ENCODE measurements around the gene KDM4C. TPM values are rescaled to one million over a fixed set of nuclear protein-coding genes. Genes with fewer than 3 reads are reported as not detected.
A peak's percentile ranks its signal among the peaks of the same experiment; 100 is the strongest.

The KDM4C gene
- total and polyA plus RNA-seq, 12 donors, result 6.1 to 18.2 (median 14.6) TPM

GRCh38 chr9:6899274-6899673 lies 141.5 kb downstream of the KDM4C start:
- DNase-seq (no peak), ATAC-seq (no peak)
- WGBS, 2 donors, result 37 to 100% methylated on average over 1 of the region's 1 CpG
- no peak overlapping the region for H3K27ac ChIP-seq
- intact Hi-C loops (cut with DNase I), result no loop called here
- peaks cover 0 to 19% (median 0%) of the 10 kb centered on the region in 9 donors for H3K36me3 ChIP-seq
- TF ChIP-seq, protein P1, sequence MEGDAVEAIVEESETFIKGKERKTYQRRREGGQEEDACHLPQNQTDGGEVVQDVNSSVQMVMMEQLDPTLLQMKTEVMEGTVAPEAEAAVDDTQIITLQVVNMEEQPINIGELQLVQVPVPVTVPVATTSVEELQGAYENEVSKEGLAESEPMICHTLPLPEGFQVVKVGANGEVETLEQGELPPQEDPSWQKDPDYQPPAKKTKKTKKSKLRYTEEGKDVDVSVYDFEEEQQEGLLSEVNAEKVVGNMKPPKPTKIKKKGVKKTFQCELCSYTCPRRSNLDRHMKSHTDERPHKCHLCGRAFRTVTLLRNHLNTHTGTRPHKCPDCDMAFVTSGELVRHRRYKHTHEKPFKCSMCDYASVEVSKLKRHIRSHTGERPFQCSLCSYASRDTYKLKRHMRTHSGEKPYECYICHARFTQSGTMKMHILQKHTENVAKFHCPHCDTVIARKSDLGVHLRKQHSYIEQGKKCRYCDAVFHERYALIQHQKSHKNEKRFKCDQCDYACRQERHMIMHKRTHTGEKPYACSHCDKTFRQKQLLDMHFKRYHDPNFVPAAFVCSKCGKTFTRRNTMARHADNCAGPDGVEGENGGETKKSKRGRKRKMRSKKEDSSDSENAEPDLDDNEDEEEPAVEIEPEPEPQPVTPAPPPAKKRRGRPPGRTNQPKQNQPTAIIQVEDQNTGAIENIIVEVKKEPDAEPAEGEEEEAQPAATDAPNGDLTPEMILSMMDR (IDR thresholded peaks at IDR 0.05), result no peak
- H3K27me3 ChIP-seq, result no peaks in the 10 kb centered on the region
- no peaks in the 10 kb centered on the region for H3K9me3 ChIP-seq
- H3K4me3 ChIP-seq, result no peak overlapping the region
- H3K4me1 ChIP-seq, result peaks cover 0 to 3% (median 0%) of the 10 kb centered on the region in 9 donors

GRCh38 chr9:6900440-6900883 lies 142.7 kb downstream of the KDM4C start:
- intact Hi-C loops (cut with DNase I), result loop anchor here in 1 of 10 donors (10.0 kb wide), 1 partner anchor 264 kb away; no protein-coding TSS in a partner anchor
- DNase-seq, result no peak
- TF ChIP-seq, protein P1 (IDR thresholded peaks at IDR 0.05), result no peak

GRCh38 chr9:6901180-6901579 lies 143.4 kb downstream of the KDM4C start:
- no peaks in the 10 kb centered on the region for H3K9me3 ChIP-seq
- peaks cover 0 to 8% (median 0%) of the 10 kb centered on the region in 9 donors for H3K36me3 ChIP-seq
- H3K27me3 ChIP-seq, result no peaks in the 10 kb centered on the region
- DNase-seq, result no peak
- ATAC-seq, result peak in 1 of 8 donors; percentile 20
- no peak overlapping the region for H3K27ac ChIP-seq
- H3K4me1 ChIP-seq, result peaks cover 0 to 3% (median 0%) of the 10 kb centered on the region in 9 donors
- intact Hi-C loops (cut with DNase I), result loop anchor here in 1 of 10 donors (10.0 kb wide), 1 partner anchor 264 kb away; no protein-coding TSS in a partner anchor
- TF ChIP-seq, protein P1 (IDR thresholded peaks at IDR 0.05), result no peak
- WGBS, 2 donors, result 91 to 93% methylated on average over 2 of the region's 2 CpGs
- H3K4me3 ChIP-seq, result no peak overlapping the region

More at GRCh38 chr9:6900440-6900883, 142.7 kb downstream of the KDM4C start:
- Histone ChIP-seq H3K27ac (no peak overlapping the region), H3K36me3 (peaks cover 0 to 12% (median 0%) of the 10 kb centered on the region in 9 donors), H3K9me3 (no peaks in the 10 kb centered on the region), H3K4me3 (no peak overlapping the region), H3K4me1 (peaks cover 0 to 3% (median 0%) of the 10 kb centered on the region in 9 donors), H3K27me3 (no peaks in the 10 kb centered on the region)
- 95 to 97% methylated on average over 7 of the region's 7 CpGs for WGBS, 2 donors
- ATAC-seq, result no peak

GRCh38 chr9:6902423-6902822 lies 144.7 kb downstream of the KDM4C start:
- H3K27ac ChIP-seq, result no peak overlapping the region
- peaks cover 0 to 3% (median 0%) of the 10 kb centered on the region in 9 donors for H3K4me1 ChIP-seq
- H3K4me3 ChIP-seq, result no peak overlapping the region
- WGBS, 2 donors, result 70 to 85% methylated on average over 5 of the region's 5 CpGs
- no peaks in the 10 kb centered on the region for H3K27me3 ChIP-seq
- TF ChIP-seq, protein P1 (IDR thresholded peaks at IDR 0.05), result no peak
- intact Hi-C loops (cut with DNase I), result loop anchor here in 1 of 10 donors (10.0 kb wide), 1 partner anchor 262 kb away; no protein-coding TSS in a partner anchor
- ATAC-seq (no peak), DNase-seq (no peak)
- no peaks in the 10 kb centered on the region for H3K9me3 ChIP-seq
- H3K36me3 ChIP-seq, result peaks cover 0 to 5% (median 0%) of the 10 kb centered on the region in 9 donors
